SKM-1 (cell line): Measurements from ENCODE around the gene WDR49.

ENCODE experiments used
- DNase-seq: peaks from one replicate; lab custom pipeline; 2025; ENCODE audit not compliant: unreplicated experiment; lab: John Stamatoyannopoulos, UW

The WDR49 gene

GRCh38 chr3:167653760-167654159 lies at the start of gene WDR49:
Gene WDR49 (minus strand): TSS chr3:167653942. CDS start chr3:167653425, 517 bp downstream.
- DNase-seq, result no peak

GRCh38 chr3:167700926-167701325 lies 47.2 kb upstream of the WDR49 start:
- DNase-seq, result no peak

GRCh38 chr3:167700046-167700445 lies 46.3 kb upstream of the WDR49 start:
- no peak for DNase-seq

- DNase-seq, result no peak
These were observed 40.4 kb upstream of the WDR49 start for GRCh38 chr3:167694121-167694520.

DNA sequence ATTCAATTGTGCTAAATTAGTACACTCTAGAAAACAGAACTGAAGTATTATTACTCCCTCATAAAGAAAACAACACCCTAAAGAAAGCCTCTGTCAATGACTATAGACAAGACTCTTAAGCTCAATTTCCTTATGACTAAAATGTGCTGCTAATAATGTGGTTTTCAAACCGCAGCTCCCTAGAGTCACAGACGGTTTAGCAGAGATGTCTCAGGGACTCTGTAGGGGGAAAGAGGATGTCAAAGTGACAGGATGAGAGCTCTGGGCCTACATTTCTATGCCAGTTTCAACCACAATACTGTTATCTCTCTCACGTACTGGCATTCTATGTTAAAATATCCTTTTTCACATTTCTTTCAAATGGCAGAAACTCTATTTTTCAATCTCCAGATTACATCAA lies 37.6 kb upstream of the WDR49 start:
- no peak for DNase-seq

DNA sequence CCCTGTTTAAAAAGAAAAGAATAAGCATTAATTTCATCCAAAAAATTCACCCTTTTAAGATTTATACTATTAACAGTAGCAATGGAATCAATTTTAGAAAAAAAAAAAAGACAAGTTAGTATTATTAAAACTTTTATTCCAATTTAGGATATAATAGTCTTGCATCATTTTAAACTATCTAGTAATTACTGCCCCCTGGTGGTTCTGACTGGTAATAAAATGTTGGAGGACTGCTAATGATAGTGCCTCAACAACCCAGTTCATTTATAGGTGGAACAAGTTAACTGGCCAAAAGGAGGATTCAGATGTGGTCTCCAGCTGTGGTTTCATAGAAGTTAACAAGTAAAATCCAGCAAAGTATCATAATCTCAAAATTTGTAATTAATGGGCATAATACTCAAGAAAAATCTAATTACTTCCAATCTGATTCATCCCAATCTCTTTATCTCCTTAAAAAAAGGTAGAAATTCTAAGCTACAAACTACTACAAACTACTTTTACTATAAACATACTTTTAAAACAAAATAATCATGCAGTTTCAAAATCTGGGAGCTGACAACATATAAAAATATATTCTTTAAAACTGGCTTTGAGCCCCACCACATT lies 30.7 kb upstream of the WDR49 start:
- peak; percentile 29 for DNase-seq

DNA sequence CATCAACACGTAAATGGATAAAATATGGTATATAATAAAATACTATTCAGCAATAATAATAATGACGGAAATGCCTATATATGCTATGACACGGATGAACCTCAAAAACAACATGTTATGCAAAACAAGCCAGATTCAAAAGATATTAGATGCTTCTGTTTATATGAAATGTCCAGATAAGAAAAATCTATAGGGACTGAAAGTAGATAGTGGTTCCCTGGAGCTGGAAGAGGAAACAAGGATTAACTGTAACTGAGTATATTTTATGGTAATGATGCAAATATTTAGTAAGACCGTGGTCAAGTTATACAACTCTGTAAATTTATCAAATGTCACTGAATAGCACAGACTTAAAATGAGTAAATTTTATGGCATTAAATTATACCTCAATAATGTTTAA lies 25.8 kb upstream of the WDR49 start:
- no peak for DNase-seq

DNA sequence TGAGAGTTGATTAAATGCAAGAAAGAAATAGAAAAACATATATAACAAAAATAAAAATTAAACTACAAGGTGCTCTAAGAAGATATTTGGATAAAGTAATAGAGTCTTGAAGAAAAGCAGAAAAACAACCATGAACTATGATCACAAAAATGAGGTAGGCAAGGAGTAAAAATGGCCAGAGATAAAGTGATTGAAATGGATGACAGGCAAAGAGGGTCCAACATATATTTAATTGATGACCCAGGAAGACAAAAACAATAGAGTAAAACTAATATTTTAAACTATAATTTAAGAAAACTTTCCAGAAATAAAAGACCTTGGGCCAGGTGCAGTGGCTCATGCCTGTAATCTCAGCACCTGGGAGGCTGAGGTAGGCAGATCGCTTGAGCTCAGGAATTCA lies 22.1 kb upstream of the WDR49 start:
- no peak for DNase-seq

DNA sequence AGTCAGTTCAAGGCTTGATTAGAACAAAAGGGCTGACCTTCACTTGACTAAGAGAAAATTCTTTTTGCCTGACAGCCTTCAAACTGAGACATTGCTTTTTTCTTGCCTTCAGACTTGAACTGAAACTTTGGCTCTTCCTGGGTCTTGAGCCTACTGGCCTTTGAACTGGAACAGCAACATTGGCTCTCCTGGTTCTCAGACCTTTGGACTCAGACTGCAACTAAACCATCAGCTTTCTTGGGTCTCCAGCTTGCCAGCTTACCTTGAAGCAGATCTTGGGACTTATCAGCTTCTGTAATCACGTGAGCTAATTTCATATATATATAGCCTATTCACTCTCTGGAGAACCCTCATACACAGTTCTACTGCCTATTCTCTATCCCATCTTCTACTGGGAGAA lies 19.5 kb upstream of the WDR49 start:
- no peak for DNase-seq

GRCh38 chr3:167671878-167672427 lies 18.2 kb upstream of the WDR49 start:
- DNase-seq, result no peak

- DNase-seq, result no peak
These were observed 16.0 kb upstream of the WDR49 start for GRCh38 chr3:167669699-167670098.

DNA sequence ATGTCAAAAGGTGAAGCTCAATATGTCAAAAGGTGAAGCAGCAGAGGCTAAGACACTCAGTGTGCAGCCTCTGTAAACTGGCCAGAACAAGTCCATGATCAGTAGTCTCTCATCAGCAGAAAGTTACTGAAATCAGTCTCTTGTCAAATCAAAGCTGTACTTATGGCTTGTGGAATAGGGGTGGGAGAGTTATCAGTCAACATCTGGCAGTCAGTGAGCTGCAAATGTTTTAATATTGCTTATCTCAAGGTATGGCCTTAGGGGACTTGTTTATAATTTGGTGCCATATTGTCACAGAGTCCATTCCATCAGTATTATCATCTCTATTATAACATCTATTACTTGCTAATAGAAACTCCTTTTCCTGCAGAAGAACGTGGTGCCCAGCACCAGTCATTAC lies 14.9 kb upstream of the WDR49 start:
- no peak for DNase-seq

DNA sequence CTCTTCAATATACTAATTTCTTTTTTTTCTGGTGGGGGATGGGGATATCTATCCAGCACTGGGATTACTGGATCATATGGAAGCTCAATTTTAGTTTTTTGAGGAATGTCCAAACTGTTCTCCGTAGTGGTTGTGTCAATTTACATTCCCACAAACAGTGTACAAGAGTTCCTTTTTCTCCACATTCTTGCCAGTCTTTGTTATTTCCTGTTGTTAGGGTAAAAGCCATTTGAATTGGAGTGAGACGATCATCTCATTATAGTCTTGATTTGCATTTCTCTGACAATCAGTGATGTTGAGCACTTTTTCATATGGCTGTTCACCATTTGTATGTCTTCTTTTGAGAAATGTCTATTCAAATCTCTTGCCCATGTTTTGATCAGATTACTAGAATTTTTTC lies 12.8 kb upstream of the WDR49 start:
- no peak for DNase-seq

GRCh38 chr3:167662919-167663400 lies 9.2 kb upstream of the WDR49 start:
- DNase-seq, result peak; percentile 53

- no peak for DNase-seq
These were observed 4.0 kb upstream of the WDR49 start for GRCh38 chr3:167657684-167658225.

- no peak for DNase-seq
These were observed 3.1 kb upstream of the WDR49 start for GRCh38 chr3:167656821-167657220.

- no peak for DNase-seq
These were observed 587 bp downstream of the WDR49 start for GRCh38 chr3:167653155-167653554.

- DNase-seq, result no peak
These were observed 1.9 kb downstream of the WDR49 start for GRCh38 chr3:167651826-167652225.

DNA sequence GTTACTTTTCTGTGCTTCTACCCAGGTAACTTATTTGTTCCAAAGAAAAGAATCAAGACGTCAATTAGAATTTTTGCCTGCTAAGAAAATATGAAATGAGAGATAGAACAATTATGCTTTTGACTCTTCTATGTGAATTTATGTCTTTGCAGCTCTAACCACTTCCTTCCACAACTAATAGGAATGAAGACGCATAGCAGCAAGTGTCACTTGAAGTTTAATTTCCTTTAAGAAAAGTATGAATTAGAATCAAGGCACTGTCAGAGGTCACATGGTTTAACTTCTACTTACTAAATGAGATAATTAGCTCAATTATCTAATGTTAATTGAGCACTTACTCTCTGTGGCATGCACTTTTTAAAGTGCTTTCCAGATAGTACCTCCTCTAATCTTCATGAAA lies 3.3 kb downstream of the WDR49 start:
- DNase-seq, result no peak

GRCh38 chr3:167649746-167650145 lies 4.0 kb downstream of the WDR49 start:
- no peak for DNase-seq

GRCh38 chr3:167644611-167645010 lies 9.1 kb downstream of the WDR49 start:
- no peak for DNase-seq

GRCh38 chr3:167631471-167631870 lies 22.3 kb downstream of the WDR49 start:
- no peak for DNase-seq

GRCh38 chr3:167626490-167626889 lies 27.3 kb downstream of the WDR49 start:
- no peak for DNase-seq
